Keratinocyte (primary cell): ENCODE data around the gene CD109.

ENCODE experiments used
- CTCF ChIP-seq, 3 experiments: IDR thresholded peaks in 1 of 3; conservative IDR thresholded peaks in 1 of 3; optimal IDR thresholded peaks in 1 of 3; 2 replicates in 2 of 3; 3 replicates in 1 of 3; pipeline versions ENCODE3 to v1.5.1; 2011; ENCODE audit warnings: low read length in 3 of 3, mild to moderate bottlenecking in 3 of 3, moderate library complexity in 2 of 3, control low read depth in 1 of 3, inconsistent platforms in 1 of 3; ENCODE audit not compliant: insufficient read depth in 2 of 3; ENCODE audit errors: extremely low read depth in 1 of 3
- EZH2 ChIP-seq: IDR thresholded peaks from one replicate; pipeline ENCODE4 v1.6.1; 2012; ENCODE audit warnings: inconsistent platforms, mild to moderate bottlenecking, low read length, moderate library complexity

- TF ChIP-seq CTCF (optimal IDR thresholded peaks at IDR 0.05 in 1 of 3, IDR thresholded peaks at IDR 0.05 in 1 of 3, conservative IDR thresholded peaks at IDR 0.05 in 1 of 3; ENCODE audit: extremely low read depth in 1 of 3, insufficient read depth in 2 of 3, low read length in 3 of 3) (no peak), EZH2 (no peak)
Measured at GRCh38 chr6:73680289-73680918, 15.6 kb upstream of the CD109 start.
